IMR-90 (cell line): ENCODE measurements around the gene THUMPD2.

Experiments
- POLR2A ChIP-seq: IDR thresholded peaks from 2 replicates; pipeline ENCODE4 v1.6.1; 2012; ENCODE audit warnings: mild to moderate bottlenecking, low read depth, low read length
- SMC3 ChIP-seq: fragments of 150-350 bp; IDR thresholded peaks from 2 replicates; pipeline ENCODE4 v1.6.1; 2016; ENCODE audit warnings: low read depth, mild to moderate bottlenecking, antibody characterized with exemption, low read length, moderate library complexity
- TF ChIP-seq, protein P1 (sequence below): conservative IDR thresholded peaks from 2 replicates; pipeline ENCODE4 v1.5.1; 2012; ENCODE audit warnings: mild to moderate bottlenecking, low read depth, low read length, improper control_type of control experiment

DNA sequence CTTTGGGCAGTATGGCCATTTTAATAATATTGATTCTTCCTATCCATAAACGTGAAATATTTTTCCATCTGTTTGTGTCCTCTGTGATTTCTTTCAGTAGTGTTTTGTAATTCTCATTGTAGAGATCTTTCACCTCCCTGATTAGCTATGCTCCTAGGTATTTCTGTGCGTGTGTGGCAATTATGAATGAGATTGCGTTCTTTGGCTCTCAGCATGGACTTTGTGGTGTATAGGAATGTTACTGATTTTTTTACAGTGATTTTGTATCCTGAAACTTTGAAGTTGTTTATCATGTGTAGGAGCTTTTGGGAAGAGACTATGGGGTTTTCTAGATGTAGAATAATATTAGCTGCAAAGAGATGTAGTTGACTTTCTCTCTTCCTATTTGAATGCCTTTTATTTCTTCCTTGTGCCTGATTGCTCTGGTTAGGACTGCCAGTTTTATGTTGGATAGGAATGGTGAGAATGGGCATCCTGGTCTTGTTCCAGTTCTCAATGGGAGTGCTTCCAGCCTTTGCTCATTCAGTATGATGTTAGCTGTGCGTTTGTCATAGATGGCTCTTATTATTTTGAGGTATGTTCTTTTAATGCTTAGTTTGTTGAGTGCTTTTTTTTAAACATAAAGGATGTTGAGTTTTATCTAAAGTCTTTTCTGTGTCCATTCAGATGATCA, 27.0 kb upstream of the THUMPD2 start:
- TF ChIP-seq SMC3 = no peak
- TF ChIP-seq, protein P1, sequence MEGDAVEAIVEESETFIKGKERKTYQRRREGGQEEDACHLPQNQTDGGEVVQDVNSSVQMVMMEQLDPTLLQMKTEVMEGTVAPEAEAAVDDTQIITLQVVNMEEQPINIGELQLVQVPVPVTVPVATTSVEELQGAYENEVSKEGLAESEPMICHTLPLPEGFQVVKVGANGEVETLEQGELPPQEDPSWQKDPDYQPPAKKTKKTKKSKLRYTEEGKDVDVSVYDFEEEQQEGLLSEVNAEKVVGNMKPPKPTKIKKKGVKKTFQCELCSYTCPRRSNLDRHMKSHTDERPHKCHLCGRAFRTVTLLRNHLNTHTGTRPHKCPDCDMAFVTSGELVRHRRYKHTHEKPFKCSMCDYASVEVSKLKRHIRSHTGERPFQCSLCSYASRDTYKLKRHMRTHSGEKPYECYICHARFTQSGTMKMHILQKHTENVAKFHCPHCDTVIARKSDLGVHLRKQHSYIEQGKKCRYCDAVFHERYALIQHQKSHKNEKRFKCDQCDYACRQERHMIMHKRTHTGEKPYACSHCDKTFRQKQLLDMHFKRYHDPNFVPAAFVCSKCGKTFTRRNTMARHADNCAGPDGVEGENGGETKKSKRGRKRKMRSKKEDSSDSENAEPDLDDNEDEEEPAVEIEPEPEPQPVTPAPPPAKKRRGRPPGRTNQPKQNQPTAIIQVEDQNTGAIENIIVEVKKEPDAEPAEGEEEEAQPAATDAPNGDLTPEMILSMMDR = no peak
- TF ChIP-seq POLR2A = no peak
